Kidney (tissue), 14 donors: ENCODE measurements around the gene CPB2. TPM values are rescaled to one million over a fixed set of nuclear protein-coding genes. Genes with fewer than 3 reads are reported as not detected.

Source experiments
- DNase-seq, 5 donors: peaks; one replicate each; pipeline ENCODE4 v3.0.0-alpha.2; 2013 to 2020
- FAIRE-seq: peaks from 2 replicates; lab custom pipeline; 2012; peaks lifted over from hg19 to GRCh38; lab: Jason Lieb, UNC
- H3K27ac ChIP-seq, 2 donors: one replicate each; pipeline ENCODE4 v1.7.0; 2013; ENCODE audit warnings: low read depth in 2 of 2, low read length in 2 of 2, inconsistent platforms in 1 of 2
- H3K27me3 ChIP-seq: one replicate; pipeline ENCODE4 v1.7.1; 2013; ENCODE audit warnings: low read length, inconsistent platforms; ENCODE audit not compliant: control insufficient read depth, insufficient read depth
- H3K36me3 ChIP-seq, 3 donors: one replicate each; pipeline versions ENCODE4 v1.7.0 to v1.7.1; 2013; ENCODE audit warnings: low read length in 3 of 3, control low read depth in 1 of 3, inconsistent platforms in 1 of 3; ENCODE audit not compliant: insufficient read depth in 3 of 3, control insufficient read depth in 2 of 3
- H3K4me1 ChIP-seq, 3 donors: one replicate each; pipeline versions ENCODE4 v1.7.0 to v1.7.1; 2013; ENCODE audit warnings: low read length in 3 of 3, inconsistent platforms in 1 of 3, low read depth in 1 of 3; ENCODE audit not compliant: control insufficient read depth in 2 of 3, insufficient read depth in 2 of 3
- H3K4me3 ChIP-seq, 3 donors: one replicate each; pipeline versions ENCODE4 v1.7.0 to v1.8.1; 2013; ENCODE audit warnings: low read length in 3 of 3, control low read depth in 1 of 3, inconsistent platforms in 1 of 3
- H3K9ac ChIP-seq, 3 donors: one replicate each; pipeline versions ENCODE4 v1.7.0 to v1.7.1; 2013; ENCODE audit warnings: low read length in 3 of 3, control low read depth in 1 of 3, inconsistent platforms in 1 of 3
- H3K9me3 ChIP-seq, 3 donors: one replicate each; pipeline versions ENCODE4 v1.7.0 to v1.7.1; 2013; ENCODE audit warnings: low read length in 3 of 3, control low read depth in 1 of 3, inconsistent platforms in 1 of 3; ENCODE audit not compliant: control insufficient read depth in 2 of 3, insufficient read depth in 1 of 3
- CTCF ChIP-seq: IDR thresholded peaks from 3 replicates; pipeline ENCODE4 v1.5.1; 2012; ENCODE audit warnings: mild to moderate bottlenecking, moderate library complexity, borderline replicate concordance; ENCODE audit not compliant: insufficient read depth; ENCODE audit errors: extremely low read depth
- intact Hi-C: fragments of 100-400 bp; cut with DNase I; formaldehyde crosslinking; loops from one replicate; pipeline ENCODE4 v1.11.1; 2022
- polyA plus RNA-seq: library from polyadenylated mRNA; stranded (reverse); fragments of 350-450 nt; fragmentation: Illumina TruSeq; extraction: RNeasy Lipid Tissue Mini Kit (QIAGEN cat#74804); gene quantifications from one replicate; pipeline ENCODE4 v1.2.3, GENCODE V29; 2014; ENCODE audit warnings: low read depth, low replicate concordance; ENCODE audit not compliant: insufficient read depth
- total RNA-seq: library from RNA; stranded (reverse); fragmentation: NEBNext Ultra II Directional; extraction: Animal tissue kit (Norgen Biotek cat#: 25700); gene quantifications from one replicate; pipeline ENCODE4 v1.2.1, GENCODE V29; 2021
- donor health status: control.
- donor health status: control.
- donor health status: control.
- donor health status: control.
- donor health status: control.
- donor health status: DM: yes; HTN: yes; CAD: no.
- donor health status: Normal renal cell carcinoma (clear cell type).

The CPB2 gene
- total and polyA plus RNA-seq, 2 donors from 2014 or later = not detected

GRCh38 chr13:46140044-46140443 lies 35.2 kb upstream of the CPB2 start:
- intact Hi-C loops = no loop called here

GRCh38 chr13:46137627-46138317 lies 32.9 kb upstream of the CPB2 start:
- FAIRE-seq = no peak
- DNase-seq = no peak

More at GRCh38 chr13:46140044-46140443, 35.2 kb upstream of the CPB2 start:
- no peak for TF ChIP-seq CTCF
- Histone ChIP-seq H3K4me1 (no peaks in the 10 kb centered on the region), H3K4me3 (no peak overlapping the region), H3K27me3 (no peaks in the 10 kb centered on the region), H3K9ac (no peak overlapping the region), H3K9me3 (no peaks in the 10 kb centered on the region), H3K36me3 (no peaks in the 10 kb centered on the region), H3K27ac (no peak overlapping the region)
- no peak for DNase-seq
- FAIRE-seq = no peak

GRCh38 chr13:46136688-46137087 lies 31.9 kb upstream of the CPB2 start:
- no peaks in the 10 kb centered on the region for H3K9me3 ChIP-seq
- TF ChIP-seq CTCF = no peak
- H3K36me3 ChIP-seq = no peaks in the 10 kb centered on the region
- H3K27ac ChIP-seq = no peak overlapping the region
- H3K9ac ChIP-seq = no peak overlapping the region
- FAIRE-seq = no peak
- intact Hi-C loops = no loop called here
- H3K4me3 ChIP-seq = no peak overlapping the region
- H3K4me1 ChIP-seq = no peaks in the 10 kb centered on the region
- DNase-seq = no peak
- H3K27me3 ChIP-seq = no peaks in the 10 kb centered on the region

More at GRCh38 chr13:46137627-46138317, 32.9 kb upstream of the CPB2 start:
- H3K27ac ChIP-seq = no peak overlapping the region
- no peaks in the 10 kb centered on the region for H3K9me3 ChIP-seq
- H3K36me3 ChIP-seq = no peaks in the 10 kb centered on the region
- no peaks in the 10 kb centered on the region for H3K4me1 ChIP-seq
- no peaks in the 10 kb centered on the region for H3K27me3 ChIP-seq
- intact Hi-C loops = no loop called here
- H3K9ac ChIP-seq = no peak overlapping the region
- TF ChIP-seq CTCF = no peak
- no peak overlapping the region for H3K4me3 ChIP-seq
